ENCODE data around the gene SLC24A4. TPM values are rescaled to one million over a fixed set of nuclear protein-coding genes. Genes with fewer than 3 reads are reported as not detected.

The SLC24A4 gene
- total and polyA plus RNA-seq, 2 of the 4 experiments (the other 2 are of a cell fraction): not detected

DNA sequence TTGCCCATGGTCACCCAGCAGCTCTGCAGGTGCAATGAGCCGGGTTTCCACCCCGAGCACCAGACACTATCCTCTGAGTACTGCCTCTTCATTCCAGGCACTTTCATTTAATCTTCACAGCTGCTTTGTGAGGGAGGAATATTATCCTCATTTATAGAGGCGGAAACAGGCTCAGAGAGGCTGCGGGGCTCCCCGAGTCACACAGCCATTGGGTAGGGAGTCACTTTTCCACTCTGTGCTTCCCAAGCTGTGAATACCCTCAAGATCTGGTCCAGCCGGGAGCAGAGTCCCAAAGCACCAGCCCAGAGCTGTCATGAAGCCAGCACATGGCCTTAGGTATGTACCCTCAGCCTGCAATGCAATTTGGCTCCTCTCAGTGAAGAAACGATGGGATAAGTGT lies 138.9 kb downstream of the SLC24A4 start:
- H3K23ac ChIP-seq (ENCODE audit: low read depth, low read length): peak overlapping the region; percentile 90; the same call in 1 of the 2 replicates
- H2BK15ac ChIP-seq (ENCODE audit: low read depth, low read length): 0 out of 3 replicates have a peak overlapping the region, but pooled peaks have one; percentile 27
- no peak overlapping the region for H4K5ac ChIP-seq (ENCODE audit: low read depth, low read length)
- ChIA-PET POLR2A (ENCODE audit: unreplicated experiment) (no interaction called here), CTCF (interaction anchor here (2.5 kb wide), 1 partner anchor 11 kb away, joined by 15 read pairs; no protein-coding TSS in a partner anchor)
- no peak overlapping the region for H3K56ac ChIP-seq (ENCODE audit: extremely low read depth, insufficient read depth, low read length)
- peaks cover 13% of the 10 kb centered on the region for H3K9me1 ChIP-seq (ENCODE audit: insufficient read depth, low read length)
- no peak overlapping the region for H3K4me3 ChIP-seq (ENCODE audit: insufficient read depth, low read depth, low read length)
- TF ChIP-seq MXI1 (IDR thresholded peaks at IDR 0.05; ENCODE audit: borderline replicate concordance, low read depth, low read length): no peak
- no peak for TF ChIP-seq MAZ (IDR thresholded peaks at IDR 0.05; ENCODE audit: borderline replicate concordance, low read depth, low read length)
- no peak for TF ChIP-seq ELK1 (IDR thresholded peaks at IDR 0.05; ENCODE audit: borderline replicate concordance, low read depth, low read length)
- no peak for TF ChIP-seq CEBPB (IDR thresholded peaks at IDR 0.05; ENCODE audit: low read depth, low read length)
- no peak for TF ChIP-seq CTCF (conservative IDR thresholded peaks at IDR 0.05; ENCODE audit: low read depth, low read length)
- no peaks in the 10 kb centered on the region for H3K36me3 ChIP-seq (ENCODE audit: control insufficient read depth, insufficient read depth, low read length)
- dilution Hi-C loops (cut with HindIII; ENCODE audit: low sequenced_read_pairs, unreplicated experiment) (no loop called here), in situ Hi-C loops (cut with MboI; ENCODE audit: low sequenced_read_pairs) (no loop called here), intact Hi-C loops (cut with micrococcal nuclease) (no loop called here)
- DNase-seq: no peak
- H3K4me2 ChIP-seq (ENCODE audit: low read depth, low read length): no peak overlapping the region
- no peaks in the 10 kb centered on the region for H3K27me3 ChIP-seq (ENCODE audit: control insufficient read depth, insufficient read depth, low read length)
- no peak overlapping the region for H2BK5ac ChIP-seq (ENCODE audit: low read depth, low read length, poor library complexity, severe bottlenecking)
- H3K9me3 ChIP-seq (ENCODE audit: control insufficient read depth, insufficient read depth, low read length): peaks cover 1% of the 10 kb centered on the region; the same call in 1 of the 2 replicates
- peak overlapping the region; percentile 66 for H3K4ac ChIP-seq (ENCODE audit: low read depth, low read length)
- peak overlapping the region; percentile 21 for H2AFZ ChIP-seq (replicated peaks; ENCODE audit: low read length, poor library complexity)
- H2AK5ac ChIP-seq (ENCODE audit: low read depth, low read length): peak overlapping the region; percentile 57; the same call in 1 of the 2 replicates
- no peaks in the 10 kb centered on the region for H3K79me1 ChIP-seq (ENCODE audit: low read depth in 1 of 2, low read length in 2 of 2)
- H3K4me1 ChIP-seq (ENCODE audit: control insufficient read depth, insufficient read depth, low read length): peaks cover 6% of the 10 kb centered on the region
- no peak overlapping the region for H3K27ac ChIP-seq (ENCODE audit: insufficient read depth, low read length)
- H4K91ac ChIP-seq (ENCODE audit: insufficient read depth, low read depth, low read length): peak overlapping the region; percentile 49; the same call in 1 of the 2 replicates
- H2AK9ac ChIP-seq (replicated peaks; ENCODE audit: low read depth, low read length, poor library complexity): no peak overlapping the region
- no peak overlapping the region for H3K18ac ChIP-seq (ENCODE audit: low read depth, low read length)
- no peak overlapping the region for H3K9ac ChIP-seq (ENCODE audit: low read depth, low read length)
- H4K8ac ChIP-seq (ENCODE audit: low read depth in 2 of 2, low read length in 2 of 2): peak overlapping the region in 1 of 2 experiments; percentile 63; a peak in 1 of 4 replicates
- peak overlapping the region; percentile 74 for H2BK20ac ChIP-seq (ENCODE audit: low read depth, low read length)
- no peak for ATAC-seq (ENCODE audit: low read depth)
- no peaks in the 10 kb centered on the region for H4K20me1 ChIP-seq (ENCODE audit: insufficient read depth, low read length)
- WGBS, 2 experiments (ENCODE audit: extremely low coverage in 2 of 2, insufficient read length in 1 of 2): no CpG with 5 or more reads among the region's 7 CpGs
- peak overlapping the region; percentile 91 for H2BK120ac ChIP-seq (ENCODE audit: low read depth, low read length)
- H3K14ac ChIP-seq (replicated peaks; ENCODE audit: low read depth, low read length): peak overlapping the region; percentile 82; the same call in 1 of the 2 replicates
- BruUV-seq (replicated peaks): no TSS peak

Measured in IMR-90 (cell line).